K562 (cell line): ENCODE results near the gene DCTD. TPM values are rescaled to one million over a fixed set of nuclear protein-coding genes. Genes with fewer than 3 reads are reported as not detected.

ENCODE experiments used
- CCAR2 ChIP-seq: fragments of 200-400 bp; formaldehyde crosslinking; IDR thresholded peaks from 2 replicates; pipeline ENCODE4 v1.6.1; 2017; ENCODE audit warnings: mild to moderate bottlenecking, low read depth, low read length
- CTBP1 ChIP-seq: fragments of 450-650 bp; IDR thresholded peaks from 2 replicates; pipeline ENCODE4 v1.6.1; 2016; ENCODE audit warnings: borderline replicate concordance
- FOSL1 ChIP-seq: fragments of 200-800 bp; sonication (Bioruptor generic); conservative IDR thresholded peaks from 2 replicates; pipeline ENCODE4 v1.6.1; 2016; ENCODE audit warnings: missing genetic modification characterization, missing compliant biosample characterization
- GABPB1 ChIP-seq: sonication (generic); formaldehyde crosslinking; IDR thresholded peaks from 2 replicates; pipeline ENCODE4 v1.8.0; 2022; ENCODE audit warnings: mild to moderate bottlenecking, missing genetic modification reagents
- HDAC1 ChIP-seq, 2 experiments: fragments of 450-650 bp; IDR thresholded peaks; 2 replicates each; pipeline ENCODE4 v1.6.1; 2016 to 2017; ENCODE audit warnings: inconsistent platforms in 1 of 2, mild to moderate bottlenecking in 1 of 2, moderate library complexity in 1 of 2
- HDAC6 ChIP-seq: IDR thresholded peaks from 2 replicates; pipeline ENCODE4 v1.6.1; 2012; ENCODE audit warnings: low read depth, mild to moderate bottlenecking, control low read depth, inconsistent platforms, low read length, moderate library complexity
- IRF1 ChIP-seq: sonication (generic); formaldehyde crosslinking; IDR thresholded peaks from 2 replicates; pipeline ENCODE4 v1.8.0; 2022; ENCODE audit warnings: missing genetic modification reagents, mild to moderate bottlenecking, borderline replicate concordance
- MAFG ChIP-seq: fragments of 450-650 bp; conservative IDR thresholded peaks from 2 replicates; pipeline ENCODE4 v1.6.1; 2016; ENCODE audit warnings: missing genetic modification characterization, missing compliant biosample characterization
- MCM7 ChIP-seq, 2 experiments: fragments of 450-650 bp; IDR thresholded peaks; 2 replicates each; pipeline ENCODE4 v1.6.1; 2016 to 2018
- NR2F6 ChIP-seq: fragments of 450-650 bp; formaldehyde crosslinking; IDR thresholded peaks from 2 replicates; pipeline ENCODE4 v1.4.0; 2020; ENCODE audit warnings: mild to moderate bottlenecking
- RB1 ChIP-seq: fragments of 450-650 bp; IDR thresholded peaks from 2 replicates; pipeline ENCODE4 v1.6.1; 2017; ENCODE audit warnings: low read depth, mild to moderate bottlenecking
- SIN3A ChIP-seq, 2 experiments: fragments of 150-350 bp in 1 of 2; IDR thresholded peaks; 2 replicates each; pipeline ENCODE4 v1.6.1; 2011 to 2016; ENCODE audit warnings: borderline replicate concordance in 2 of 2, low read depth in 2 of 2, low read length in 2 of 2, mild to moderate bottlenecking in 2 of 2, moderate library complexity in 2 of 2; ENCODE audit not compliant: control insufficient read depth in 1 of 2
- ZNF316 ChIP-seq: fragments of 450-650 bp; IDR thresholded peaks from 2 replicates; pipeline ENCODE4 v1.6.1; 2016
- polyA plus RNA-seq, 8 experiments: library from polyadenylated mRNA; depleted of rRNA in 4 of 8; stranded (reverse) in 5 of 8; unstranded in 3 of 8; fragments of >200 nt; fragmentation: Nextera tagmentation in 2 of 8; fragmentation: Illumina TruSeq in 1 of 8; extraction: Ambion mirVana in 2 of 8; extraction: Trizol in 1 of 8; gene quantifications; 2 replicates each; pipeline versions ENCODE4 v1.2.1 to v1.2.3, GENCODE V29; 2011 to 2014; ENCODE audit warnings: inconsistent platforms in 1 of 8, missing spikeins in 1 of 8
- total RNA-seq, 7 experiments: library from RNA; depleted of rRNA in 6 of 7; stranded (reverse); fragments of >200 nt in 6 of 7; fragmentation: Illumina TruSeq in 2 of 7; extraction: Trizol in 2 of 7; gene quantifications; 2 replicates each; pipeline versions ENCODE4 v1.2.1 to v1.2.3, GENCODE V29; 2011 to 2021; ENCODE audit warnings: low replicate concordance in 1 of 7
- TF ChIP-seq, protein P1 (sequence below): sonication (generic); formaldehyde crosslinking; IDR thresholded peaks from 2 replicates; pipeline ENCODE4 v1.8.1; 2023; ENCODE audit warnings: missing genetic modification reagents, mild to moderate bottlenecking, borderline replicate concordance
- TF ChIP-seq, protein P2 (sequence below): fragments of 450-650 bp; formaldehyde crosslinking; IDR thresholded peaks from 2 replicates; pipeline ENCODE4 v1.4.0; 2022; ENCODE audit warnings: missing genetic modification characterization

The DCTD gene
- total and polyA plus RNA-seq, 9 of the 15 experiments (the other 6 are each of a cell fraction or from before 2014, with no cell fraction given), result 38.7 to 114 (median 76.5) TPM

DNA sequence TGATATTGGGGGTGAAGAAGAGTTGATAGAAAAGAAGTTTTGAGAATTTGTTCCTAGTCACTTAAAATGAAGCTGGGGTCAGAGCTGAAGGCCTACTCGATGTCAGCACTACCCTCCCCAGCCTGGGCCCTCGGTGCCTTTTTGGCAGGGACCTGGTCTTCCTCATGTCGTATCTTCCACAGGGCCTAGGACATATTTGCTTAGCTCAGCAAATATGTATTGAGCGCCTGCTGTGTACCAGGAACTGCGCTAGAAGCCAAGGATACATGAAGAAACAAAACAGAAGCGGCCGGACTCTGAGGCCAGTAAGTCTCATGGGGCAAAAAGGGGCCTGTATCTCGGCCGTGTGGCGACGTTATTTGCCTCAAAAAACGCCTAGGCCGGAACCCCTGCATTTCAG lies 44.3 kb downstream of the DCTD start (continued):
- TF ChIP-seq MCM7 (IDR thresholded peaks at IDR 0.05) (no peak), HDAC1 (IDR thresholded peaks at IDR 0.05) (no peak), CTBP1 (no peak), MAFG (tag) (peak; percentile 50), GABPB1 (CRISPR knock-in tag) (no peak), RB1 (no peak), CCAR2 (no peak), ZNF316 (peak; percentile 77), SIN3A (IDR thresholded peaks at IDR 0.05; ENCODE audit: borderline replicate concordance in 2 of 2, control insufficient read depth in 1 of 2, low read depth in 2 of 2, low read length in 2 of 2) (no peak), HDAC6 (no peak), IRF1 (CRISPR knock-in tag) (no peak), FOSL1 (tag) (no peak), NR2F6 (no peak)
- TF ChIP-seq, protein P1, sequence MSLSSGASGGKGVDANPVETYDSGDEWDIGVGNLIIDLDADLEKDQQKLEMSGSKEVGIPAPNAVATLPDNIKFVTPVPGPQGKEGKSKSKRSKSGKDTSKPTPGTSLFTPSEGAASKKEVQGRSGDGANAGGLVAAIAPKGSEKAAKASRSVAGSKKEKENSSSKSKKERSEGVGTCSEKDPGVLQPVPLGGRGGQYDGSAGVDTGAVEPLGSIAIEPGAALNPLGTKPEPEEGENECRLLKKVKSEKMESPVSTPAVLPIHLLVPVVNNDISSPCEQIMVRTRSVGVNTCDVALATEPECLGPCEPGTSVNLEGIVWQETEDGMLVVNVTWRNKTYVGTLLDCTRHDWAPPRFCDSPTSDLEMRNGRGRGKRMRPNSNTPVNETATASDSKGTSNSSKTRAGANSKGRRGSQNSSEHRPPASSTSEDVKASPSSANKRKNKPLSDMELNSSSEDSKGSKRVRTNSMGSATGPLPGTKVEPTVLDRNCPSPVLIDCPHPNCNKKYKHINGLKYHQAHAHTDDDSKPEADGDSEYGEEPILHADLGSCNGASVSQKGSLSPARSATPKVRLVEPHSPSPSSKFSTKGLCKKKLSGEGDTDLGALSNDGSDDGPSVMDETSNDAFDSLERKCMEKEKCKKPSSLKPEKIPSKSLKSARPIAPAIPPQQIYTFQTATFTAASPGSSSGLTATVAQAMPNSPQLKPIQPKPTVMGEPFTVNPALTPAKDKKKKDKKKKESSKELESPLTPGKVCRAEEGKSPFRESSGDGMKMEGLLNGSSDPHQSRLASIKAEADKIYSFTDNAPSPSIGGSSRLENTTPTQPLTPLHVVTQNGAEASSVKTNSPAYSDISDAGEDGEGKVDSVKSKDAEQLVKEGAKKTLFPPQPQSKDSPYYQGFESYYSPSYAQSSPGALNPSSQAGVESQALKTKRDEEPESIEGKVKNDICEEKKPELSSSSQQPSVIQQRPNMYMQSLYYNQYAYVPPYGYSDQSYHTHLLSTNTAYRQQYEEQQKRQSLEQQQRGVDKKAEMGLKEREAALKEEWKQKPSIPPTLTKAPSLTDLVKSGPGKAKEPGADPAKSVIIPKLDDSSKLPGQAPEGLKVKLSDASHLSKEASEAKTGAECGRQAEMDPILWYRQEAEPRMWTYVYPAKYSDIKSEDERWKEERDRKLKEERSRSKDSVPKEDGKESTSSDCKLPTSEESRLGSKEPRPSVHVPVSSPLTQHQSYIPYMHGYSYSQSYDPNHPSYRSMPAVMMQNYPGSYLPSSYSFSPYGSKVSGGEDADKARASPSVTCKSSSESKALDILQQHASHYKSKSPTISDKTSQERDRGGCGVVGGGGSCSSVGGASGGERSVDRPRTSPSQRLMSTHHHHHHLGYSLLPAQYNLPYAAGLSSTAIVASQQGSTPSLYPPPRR (CRISPR knock-in tag), result no peak
- TF ChIP-seq, protein P2, sequence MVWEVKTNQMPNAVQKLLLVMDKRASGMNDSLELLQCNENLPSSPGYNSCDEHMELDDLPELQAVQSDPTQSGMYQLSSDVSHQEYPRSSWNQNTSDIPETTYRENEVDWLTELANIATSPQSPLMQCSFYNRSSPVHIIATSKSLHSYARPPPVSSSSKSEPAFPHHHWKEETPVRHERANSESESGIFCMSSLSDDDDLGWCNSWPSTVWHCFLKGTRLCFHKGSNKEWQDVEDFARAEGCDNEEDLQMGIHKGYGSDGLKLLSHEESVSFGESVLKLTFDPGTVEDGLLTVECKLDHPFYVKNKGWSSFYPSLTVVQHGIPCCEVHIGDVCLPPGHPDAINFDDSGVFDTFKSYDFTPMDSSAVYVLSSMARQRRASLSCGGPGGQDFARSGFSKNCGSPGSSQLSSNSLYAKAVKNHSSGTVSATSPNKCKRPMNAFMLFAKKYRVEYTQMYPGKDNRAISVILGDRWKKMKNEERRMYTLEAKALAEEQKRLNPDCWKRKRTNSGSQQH, result no peak
